ENCODE data around the gene LYG1. TPM values are rescaled to one million over a fixed set of nuclear protein-coding genes. Genes with fewer than 3 reads are reported as not detected.

Gene LYG1
- total and polyA plus RNA-seq, 7 donors, result 0.71 to 2.0 (median 1.2) TPM; not detected in 4

DNA sequence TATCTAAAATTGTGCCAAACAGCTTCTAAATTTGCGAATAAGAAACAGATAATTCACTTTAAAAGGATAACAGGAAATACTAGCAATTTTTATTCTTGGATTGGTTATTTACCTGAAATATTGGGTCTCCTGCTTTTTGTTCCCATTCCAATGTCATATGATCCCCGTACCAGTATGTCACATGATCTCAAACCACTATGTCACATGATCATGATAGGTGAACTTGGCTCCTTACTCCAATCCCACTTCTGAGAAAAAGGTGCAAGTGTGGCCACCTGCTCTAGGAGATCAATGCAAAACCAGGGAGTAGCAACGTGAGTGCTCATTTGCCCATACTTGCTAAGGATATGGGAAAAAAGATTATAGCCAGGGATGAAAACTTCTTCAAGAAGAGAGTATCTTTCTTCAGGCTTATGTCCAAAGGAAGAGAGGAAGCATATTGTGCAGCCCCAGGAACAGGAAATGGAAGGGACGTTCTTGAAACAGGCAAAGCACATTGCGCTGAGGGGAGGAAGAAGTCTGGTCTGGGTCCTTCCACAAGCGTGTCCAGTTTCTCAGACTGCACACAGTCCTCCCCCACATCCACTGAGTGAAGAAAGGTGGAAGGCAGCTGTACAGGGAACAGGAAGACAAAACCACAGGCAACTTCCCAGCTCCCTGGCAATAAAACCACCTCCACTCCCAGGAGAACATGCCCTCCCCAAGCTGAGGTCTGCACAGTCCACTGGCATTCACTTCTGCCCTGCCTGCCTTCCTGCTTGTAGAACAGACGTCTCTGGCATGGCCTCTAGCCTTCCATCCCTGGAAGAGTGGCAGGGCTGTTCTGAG is 45.3 kb downstream of the LYG1 start, which contains the start of gene LYG2:
LYG2 (minus strand) TSS at position 176 of the 828 bp plus-strand sequence. CDS start 1,406 bp downstream, outside the sequence.
- DNase-seq, result no peak
- H3K4me1 ChIP-seq, result no peaks in the 10 kb centered on the region
- no peaks in the 10 kb centered on the region for H3K36me3 ChIP-seq
- H3K9me3 ChIP-seq, result peaks cover 0 to 3% (median 0%) of the 10 kb centered on the region in 4 donors
- 67 to 90% methylated on average over 7 of the region's 7 CpGs for WGBS, 2 donors
- intact Hi-C loops (cut with DNase I), result no loop called here
- no peak within 1 kb of the TSS for H3K27ac ChIP-seq
- no peak within 1 kb of the TSS for H3K4me3 ChIP-seq
- H3K27me3 ChIP-seq, result no peaks in the 10 kb centered on the region
- TF ChIP-seq POLR2AphosphoS5 (IDR thresholded peaks at IDR 0.05), result no peak
- no peak for TF ChIP-seq POLR2A (IDR thresholded peaks at IDR 0.05)
- TF ChIP-seq, protein P1, sequence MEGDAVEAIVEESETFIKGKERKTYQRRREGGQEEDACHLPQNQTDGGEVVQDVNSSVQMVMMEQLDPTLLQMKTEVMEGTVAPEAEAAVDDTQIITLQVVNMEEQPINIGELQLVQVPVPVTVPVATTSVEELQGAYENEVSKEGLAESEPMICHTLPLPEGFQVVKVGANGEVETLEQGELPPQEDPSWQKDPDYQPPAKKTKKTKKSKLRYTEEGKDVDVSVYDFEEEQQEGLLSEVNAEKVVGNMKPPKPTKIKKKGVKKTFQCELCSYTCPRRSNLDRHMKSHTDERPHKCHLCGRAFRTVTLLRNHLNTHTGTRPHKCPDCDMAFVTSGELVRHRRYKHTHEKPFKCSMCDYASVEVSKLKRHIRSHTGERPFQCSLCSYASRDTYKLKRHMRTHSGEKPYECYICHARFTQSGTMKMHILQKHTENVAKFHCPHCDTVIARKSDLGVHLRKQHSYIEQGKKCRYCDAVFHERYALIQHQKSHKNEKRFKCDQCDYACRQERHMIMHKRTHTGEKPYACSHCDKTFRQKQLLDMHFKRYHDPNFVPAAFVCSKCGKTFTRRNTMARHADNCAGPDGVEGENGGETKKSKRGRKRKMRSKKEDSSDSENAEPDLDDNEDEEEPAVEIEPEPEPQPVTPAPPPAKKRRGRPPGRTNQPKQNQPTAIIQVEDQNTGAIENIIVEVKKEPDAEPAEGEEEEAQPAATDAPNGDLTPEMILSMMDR (IDR thresholded peaks at IDR 0.05), result no peak
- no peak for TF ChIP-seq EP300 (IDR thresholded peaks at IDR 0.05)

DNA sequence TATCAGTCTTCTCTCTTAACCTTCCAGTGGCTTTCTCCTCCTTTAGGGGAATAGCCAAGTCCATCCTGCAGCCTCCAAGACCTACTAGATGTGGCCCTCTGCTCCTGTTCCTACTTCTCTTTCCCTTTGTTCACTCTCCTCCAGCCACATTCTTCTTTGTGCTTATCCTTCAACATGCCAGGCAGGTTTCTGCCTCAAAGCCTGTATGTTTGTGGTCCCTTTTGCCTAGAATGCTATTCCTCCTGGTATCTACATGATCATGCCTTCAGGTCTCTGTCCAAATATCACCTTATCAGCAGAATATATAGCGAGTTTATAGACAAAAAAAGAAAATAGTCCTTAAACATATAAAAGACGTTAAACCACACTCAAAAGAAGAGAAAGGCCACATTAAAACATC is 51.0 kb downstream of the LYG1 start:
- no peaks in the 10 kb centered on the region for H3K4me1 ChIP-seq
- peaks cover 0 to 3% (median 0%) of the 10 kb centered on the region in 4 donors for H3K9me3 ChIP-seq
- TF ChIP-seq EP300 (IDR thresholded peaks at IDR 0.05), result no peak
- no peak for TF ChIP-seq POLR2A (IDR thresholded peaks at IDR 0.05)
- TF ChIP-seq, protein P1 (IDR thresholded peaks at IDR 0.05), result no peak
- no peak for TF ChIP-seq POLR2AphosphoS5 (IDR thresholded peaks at IDR 0.05)
- no peak overlapping the region for H3K27ac ChIP-seq
- 87 to 90% methylated on average over 2 of the region's 2 CpGs for WGBS, 2 donors
- intact Hi-C loops (cut with DNase I), result no loop called here
- DNase-seq, result no peak
- no peaks in the 10 kb centered on the region for H3K27me3 ChIP-seq
- no peaks in the 10 kb centered on the region for H3K36me3 ChIP-seq
- no peak overlapping the region for H3K4me3 ChIP-seq

DNA sequence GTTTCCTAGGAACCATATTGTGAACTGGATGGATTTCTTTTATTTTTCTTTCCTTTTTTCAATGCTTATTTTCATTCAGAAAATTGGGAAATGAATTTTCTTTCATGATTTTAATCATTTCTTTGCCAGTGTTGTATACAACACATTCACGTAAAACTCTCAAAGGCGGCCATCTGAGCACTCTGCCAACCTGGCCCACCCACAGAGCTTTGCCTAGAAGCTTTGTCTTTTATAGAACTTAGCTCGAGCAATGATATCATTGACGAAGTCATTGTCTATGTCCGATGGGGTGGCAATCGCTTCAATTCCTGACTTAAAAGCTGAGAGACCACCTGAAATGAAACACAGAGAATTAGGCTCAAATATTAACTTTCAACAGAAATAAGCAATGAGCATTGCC is 58.8 kb downstream of the LYG1 start:
- no peaks in the 10 kb centered on the region for H3K36me3 ChIP-seq
- no peak overlapping the region for H3K27ac ChIP-seq
- no peaks in the 10 kb centered on the region for H3K27me3 ChIP-seq
- TF ChIP-seq, protein P1 (IDR thresholded peaks at IDR 0.05), result no peak
- TF ChIP-seq POLR2AphosphoS5 (IDR thresholded peaks at IDR 0.05), result no peak
- TF ChIP-seq EP300 (IDR thresholded peaks at IDR 0.05), result no peak
- no peak for TF ChIP-seq POLR2A (IDR thresholded peaks at IDR 0.05)
- 85 to 89% methylated on average over 6 of the region's 6 CpGs for WGBS, 2 donors
- DNase-seq, result no peak
- H3K4me3 ChIP-seq, result no peak overlapping the region
- intact Hi-C loops (cut with DNase I), result no loop called here
- H3K4me1 ChIP-seq, result no peaks in the 10 kb centered on the region
- H3K9me3 ChIP-seq, result no peaks in the 10 kb centered on the region

DNA sequence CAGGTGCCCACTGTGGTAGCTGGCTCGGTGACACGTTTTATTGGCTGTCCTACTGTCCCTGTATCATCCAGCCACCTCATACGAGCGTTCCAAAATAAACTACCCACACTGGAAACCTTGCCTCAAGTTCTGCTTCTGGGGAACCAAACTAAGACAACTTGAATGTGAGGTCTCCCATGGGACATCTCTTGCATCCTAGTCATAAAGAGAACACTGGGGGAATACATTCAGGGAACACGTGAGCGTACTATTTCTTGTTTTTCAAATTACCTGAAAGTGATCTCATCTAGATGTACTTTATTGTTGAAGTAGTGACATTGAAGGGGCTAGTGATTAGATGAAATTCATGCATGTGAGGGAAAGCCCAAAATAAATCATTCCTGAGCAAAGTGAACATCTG is 60.6 kb downstream of the LYG1 start:
- no peaks in the 10 kb centered on the region for H3K9me3 ChIP-seq
- no peaks in the 10 kb centered on the region for H3K4me1 ChIP-seq
- WGBS, 2 donors, result 78 to 93% methylated on average over 6 of the region's 6 CpGs
- H3K27me3 ChIP-seq, result no peaks in the 10 kb centered on the region
- H3K27ac ChIP-seq, result no peak overlapping the region
- intact Hi-C loops (cut with DNase I), result no loop called here
- TF ChIP-seq, protein P1 (IDR thresholded peaks at IDR 0.05), result no peak
- TF ChIP-seq POLR2A (IDR thresholded peaks at IDR 0.05) (no peak), POLR2AphosphoS5 (IDR thresholded peaks at IDR 0.05) (no peak), EP300 (IDR thresholded peaks at IDR 0.05) (no peak)
- H3K4me3 ChIP-seq, result no peak overlapping the region
- DNase-seq, result no peak
- no peaks in the 10 kb centered on the region for H3K36me3 ChIP-seq

Data from sigmoid colon (tissue), 7 donors.